PC-9 (cell line): ENCODE results near the gene MFSD6.

ENCODE experiments used
- CTCF ChIP-seq: fragments of 200-600 bp; sonication (generic); conservative IDR thresholded peaks from 2 replicates; pipeline ENCODE4 v1.6.1; 2017; ENCODE audit warnings: mixed run types, antibody characterized with exemption, mild to moderate bottlenecking, moderate library complexity
- EZH2 ChIP-seq: fragments of 200-600 bp; sonication (generic); IDR thresholded peaks from 2 replicates; pipeline ENCODE4 v1.8.0; 2017; ENCODE audit warnings: antibody characterized with exemption, low read depth

GRCh38 chr2:190431907-190432306 lies 23.8 kb downstream of the MFSD6 start:
- TF ChIP-seq EZH2 (no peak), CTCF (no peak)
